Neural cell (in vitro differentiated cells): Measurements from ENCODE around the gene BTBD16.

ENCODE experiments used
- EP300 ChIP-seq: fragments of 450-650 bp; conservative IDR thresholded peaks from 2 replicates; pipeline ENCODE4 v1.6.1; 2014; ENCODE audit warnings: antibody characterized with exemption, mild to moderate bottlenecking, moderate library complexity; ENCODE audit not compliant: poor library complexity, severe bottlenecking
- EZH2 ChIP-seq: fragments of 200-600, 300-800 bp; shearing (Covaris generic), sonication (generic); IDR thresholded peaks from 2 replicates; pipeline ENCODE4 v1.6.1; 2014; ENCODE audit warnings: antibody characterized with exemption, low read length, borderline replicate concordance, mild to moderate bottlenecking; ENCODE audit not compliant: insufficient read depth, poor library complexity, severe bottlenecking
- MXI1 ChIP-seq: fragments of 450-650 bp; conservative IDR thresholded peaks from 2 replicates; pipeline ENCODE4 v1.6.1; 2014; ENCODE audit warnings: antibody characterized with exemption, mild to moderate bottlenecking; ENCODE audit not compliant: poor library complexity, severe bottlenecking
- POLR2AphosphoS5 ChIP-seq: IDR thresholded peaks from 2 replicates; pipeline ENCODE4 v1.6.1; 2012
- RAD21 ChIP-seq: fragments of 450-650 bp; conservative IDR thresholded peaks from 2 replicates; pipeline ENCODE4 v1.6.1; 2014; ENCODE audit warnings: antibody characterized with exemption, mild to moderate bottlenecking, moderate library complexity
- SMC3 ChIP-seq: fragments of 450-650 bp; conservative IDR thresholded peaks from 2 replicates; pipeline ENCODE4 v1.6.1; 2014; ENCODE audit warnings: antibody characterized with exemption, mild to moderate bottlenecking, moderate library complexity; ENCODE audit not compliant: poor library complexity
- TAF1 ChIP-seq: IDR thresholded peaks from 2 replicates; pipeline ENCODE4 v1.6.1; 2012; ENCODE audit warnings: low read depth
- TF ChIP-seq, protein P1 (sequence below): fragments of 450-650 bp; IDR thresholded peaks from 2 replicates; pipeline ENCODE4 v1.5.1; 2014; ENCODE audit warnings: antibody characterized with exemption, mild to moderate bottlenecking, moderate library complexity; ENCODE audit not compliant: poor library complexity, severe bottlenecking
- TF ChIP-seq, protein P2 (sequence below): IDR thresholded peaks from 2 replicates; pipeline ENCODE4 v1.6.1; 2012; ENCODE audit warnings: borderline replicate concordance

DNA sequence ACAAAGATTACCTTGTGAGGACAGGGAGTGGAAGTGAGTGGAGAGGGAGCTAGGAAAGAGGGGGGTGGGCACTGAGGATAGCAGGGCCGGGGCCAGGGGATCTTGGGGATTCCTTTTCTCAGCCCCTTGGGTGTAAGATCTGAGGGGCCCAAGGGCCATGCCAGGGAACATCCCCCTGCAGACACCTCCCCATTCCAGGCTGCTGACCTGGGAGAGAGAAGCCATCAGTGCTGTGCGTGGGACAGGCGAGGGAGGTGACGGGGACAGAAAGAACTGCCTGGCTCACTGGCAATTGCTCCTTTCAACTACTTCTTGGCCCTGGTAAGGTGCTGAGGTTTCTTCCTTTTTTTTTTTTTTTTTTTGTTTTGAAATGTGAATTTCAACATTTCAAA, 12.0 kb upstream of the BTBD16 start:
- TF ChIP-seq EP300 (no peak), POLR2AphosphoS5 (no peak), EZH2 (no peak), TAF1 (no peak), MXI1 (no peak), RAD21 (no peak), SMC3 (no peak)
- TF ChIP-seq, protein P1, sequence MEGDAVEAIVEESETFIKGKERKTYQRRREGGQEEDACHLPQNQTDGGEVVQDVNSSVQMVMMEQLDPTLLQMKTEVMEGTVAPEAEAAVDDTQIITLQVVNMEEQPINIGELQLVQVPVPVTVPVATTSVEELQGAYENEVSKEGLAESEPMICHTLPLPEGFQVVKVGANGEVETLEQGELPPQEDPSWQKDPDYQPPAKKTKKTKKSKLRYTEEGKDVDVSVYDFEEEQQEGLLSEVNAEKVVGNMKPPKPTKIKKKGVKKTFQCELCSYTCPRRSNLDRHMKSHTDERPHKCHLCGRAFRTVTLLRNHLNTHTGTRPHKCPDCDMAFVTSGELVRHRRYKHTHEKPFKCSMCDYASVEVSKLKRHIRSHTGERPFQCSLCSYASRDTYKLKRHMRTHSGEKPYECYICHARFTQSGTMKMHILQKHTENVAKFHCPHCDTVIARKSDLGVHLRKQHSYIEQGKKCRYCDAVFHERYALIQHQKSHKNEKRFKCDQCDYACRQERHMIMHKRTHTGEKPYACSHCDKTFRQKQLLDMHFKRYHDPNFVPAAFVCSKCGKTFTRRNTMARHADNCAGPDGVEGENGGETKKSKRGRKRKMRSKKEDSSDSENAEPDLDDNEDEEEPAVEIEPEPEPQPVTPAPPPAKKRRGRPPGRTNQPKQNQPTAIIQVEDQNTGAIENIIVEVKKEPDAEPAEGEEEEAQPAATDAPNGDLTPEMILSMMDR: no peak
- TF ChIP-seq, protein P2, sequence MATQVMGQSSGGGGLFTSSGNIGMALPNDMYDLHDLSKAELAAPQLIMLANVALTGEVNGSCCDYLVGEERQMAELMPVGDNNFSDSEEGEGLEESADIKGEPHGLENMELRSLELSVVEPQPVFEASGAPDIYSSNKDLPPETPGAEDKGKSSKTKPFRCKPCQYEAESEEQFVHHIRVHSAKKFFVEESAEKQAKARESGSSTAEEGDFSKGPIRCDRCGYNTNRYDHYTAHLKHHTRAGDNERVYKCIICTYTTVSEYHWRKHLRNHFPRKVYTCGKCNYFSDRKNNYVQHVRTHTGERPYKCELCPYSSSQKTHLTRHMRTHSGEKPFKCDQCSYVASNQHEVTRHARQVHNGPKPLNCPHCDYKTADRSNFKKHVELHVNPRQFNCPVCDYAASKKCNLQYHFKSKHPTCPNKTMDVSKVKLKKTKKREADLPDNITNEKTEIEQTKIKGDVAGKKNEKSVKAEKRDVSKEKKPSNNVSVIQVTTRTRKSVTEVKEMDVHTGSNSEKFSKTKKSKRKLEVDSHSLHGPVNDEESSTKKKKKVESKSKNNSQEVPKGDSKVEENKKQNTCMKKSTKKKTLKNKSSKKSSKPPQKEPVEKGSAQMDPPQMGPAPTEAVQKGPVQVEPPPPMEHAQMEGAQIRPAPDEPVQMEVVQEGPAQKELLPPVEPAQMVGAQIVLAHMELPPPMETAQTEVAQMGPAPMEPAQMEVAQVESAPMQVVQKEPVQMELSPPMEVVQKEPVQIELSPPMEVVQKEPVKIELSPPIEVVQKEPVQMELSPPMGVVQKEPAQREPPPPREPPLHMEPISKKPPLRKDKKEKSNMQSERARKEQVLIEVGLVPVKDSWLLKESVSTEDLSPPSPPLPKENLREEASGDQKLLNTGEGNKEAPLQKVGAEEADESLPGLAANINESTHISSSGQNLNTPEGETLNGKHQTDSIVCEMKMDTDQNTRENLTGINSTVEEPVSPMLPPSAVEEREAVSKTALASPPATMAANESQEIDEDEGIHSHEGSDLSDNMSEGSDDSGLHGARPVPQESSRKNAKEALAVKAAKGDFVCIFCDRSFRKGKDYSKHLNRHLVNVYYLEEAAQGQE: no peak
